Measurements from ENCODE around the gene TCF21. TPM values are rescaled to one million over a fixed set of nuclear protein-coding genes. Genes with fewer than 3 reads are reported as not detected.

Gene TCF21
- total RNA-seq, 1 donor from 2014 or later = not detected

- intact Hi-C loops (cut with micrococcal nuclease) = no loop called here
- Mint-ChIP-seq H3K4me1 (peaks cover 26% of the 10 kb centered on the region), H3K27ac (no peak overlapping the region), H3K9me3 (no peaks in the 10 kb centered on the region), H3K27me3 (peaks cover 71% of the 10 kb centered on the region), H3K4me3 (no peak overlapping the region), H3K36me3 (ENCODE audit: low read depth) (no peaks in the 10 kb centered on the region)
- POLR2A ChIA-PET = no interaction called here
- TF ChIP-seq CTCF (IDR thresholded peaks at IDR 0.05) = no peak
- ATAC-seq (ENCODE audit: low read depth) = no peak
- CTCF ChIA-PET = no interaction called here
- DNase-seq = no peak
Measured at GRCh38 chr6:133887880-133888230, 1.1 kb upstream of the TCF21 start.

- intact Hi-C loops (cut with micrococcal nuclease) = no loop called here
- Mint-ChIP-seq H3K9me3 (no peaks in the 10 kb centered on the region), H3K4me3 (peak overlapping the region; percentile 60), H3K36me3 (ENCODE audit: low read depth) (no peaks in the 10 kb centered on the region), H3K27me3 (peaks cover 75% of the 10 kb centered on the region), H3K27ac (no peak overlapping the region), H3K4me1 (peaks cover 30% of the 10 kb centered on the region)
- CTCF ChIA-PET = no interaction called here
- no peak for DNase-seq
- TF ChIP-seq CTCF (IDR thresholded peaks at IDR 0.05) = no peak
- POLR2A ChIA-PET = no interaction called here
- peak; percentile 31 for ATAC-seq (ENCODE audit: low read depth)
Measured at GRCh38 chr6:133889557-133890403, 867 bp downstream of the TCF21 start.

GRCh38 chr6:133890711-133891148 lies 1.8 kb downstream of the TCF21 start:
- peaks cover 30% of the 10 kb centered on the region for H3K4me1 Mint-ChIP-seq
- ChIA-PET CTCF (no interaction called here), POLR2A (no interaction called here)
- H3K9me3 Mint-ChIP-seq = no peaks in the 10 kb centered on the region
- no peaks in the 10 kb centered on the region for H3K36me3 Mint-ChIP-seq (ENCODE audit: low read depth)
- intact Hi-C loops (cut with micrococcal nuclease) = no loop called here
- H3K27ac Mint-ChIP-seq = no peak overlapping the region
- peaks cover 78% of the 10 kb centered on the region for H3K27me3 Mint-ChIP-seq
- ATAC-seq (ENCODE audit: low read depth) (no peak), DNase-seq (no peak)
- TF ChIP-seq CTCF (IDR thresholded peaks at IDR 0.05) = no peak
- H3K4me3 Mint-ChIP-seq = peak overlapping the region; percentile 85

GRCh38 chr6:133891149-133891926 lies 2.4 kb downstream of the TCF21 start:
- no peak for DNase-seq
- CTCF ChIA-PET = no interaction called here
- H3K4me1 Mint-ChIP-seq = peaks cover 30% of the 10 kb centered on the region

More at GRCh38 chr6:133891149-133891926, 2.4 kb downstream of the TCF21 start:
- intact Hi-C loops (cut with micrococcal nuclease) = no loop called here
- Mint-ChIP-seq H3K4me3 (peak overlapping the region; percentile 85), H3K27me3 (peaks cover 76% of the 10 kb centered on the region), H3K27ac (no peak overlapping the region), H3K36me3 (ENCODE audit: low read depth) (no peaks in the 10 kb centered on the region), H3K9me3 (no peaks in the 10 kb centered on the region)
- TF ChIP-seq CTCF (IDR thresholded peaks at IDR 0.05) = no peak
- ATAC-seq (ENCODE audit: low read depth) = peak; percentile 21
- POLR2A ChIA-PET = no interaction called here
